DMS 273 (cell line): ENCODE measurements around the gene KAT6B.

Experiments used
- DNase-seq: peaks from one replicate; lab custom pipeline; 2025; ENCODE audit not compliant: unreplicated experiment; lab: John Stamatoyannopoulos, UW

The KAT6B gene

DNA sequence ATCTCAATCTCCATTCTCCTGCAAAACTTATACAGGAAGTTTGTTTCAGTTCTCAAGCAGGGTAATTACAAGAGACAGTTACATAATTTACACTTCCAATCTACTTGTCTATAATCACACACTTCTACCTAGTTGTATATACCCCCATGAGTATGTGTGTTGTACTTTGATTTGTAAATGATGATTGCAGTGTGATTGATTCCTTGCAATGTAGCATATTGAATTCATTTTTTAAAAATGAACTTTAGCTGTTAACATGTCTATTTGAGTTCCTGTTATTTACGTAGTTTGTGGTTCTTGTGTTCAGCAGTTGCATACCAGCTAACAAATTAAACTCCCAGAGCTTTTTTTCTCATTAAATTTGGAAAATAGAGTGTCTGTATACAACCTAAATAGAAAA lies 182.6 kb downstream of the KAT6B start:
- DNase-seq = no peak

- DNase-seq = no peak
Measured at GRCh38 chr10:75009426-75009825, 183.0 kb downstream of the KAT6B start.

DNA sequence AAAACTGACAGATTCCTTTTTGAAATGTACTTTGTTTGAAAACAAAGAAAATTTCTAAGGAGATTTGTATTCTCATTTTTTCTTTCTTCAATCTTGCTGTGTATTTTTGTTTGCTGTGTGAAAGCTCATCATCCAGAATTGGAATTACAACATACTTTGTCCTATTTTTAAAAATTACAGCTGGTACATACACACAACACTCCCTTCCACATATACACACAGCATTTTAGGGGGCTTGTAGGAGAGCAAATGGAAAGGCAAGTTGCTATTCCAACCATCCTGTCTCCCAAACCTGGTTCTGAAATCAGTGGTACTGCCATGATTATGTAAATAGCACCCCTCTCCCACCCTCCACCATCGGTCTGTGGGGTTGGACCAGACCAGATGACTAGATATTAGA lies 184.0 kb downstream of the KAT6B start:
- DNase-seq = no peak

- DNase-seq = no peak
Measured at GRCh38 chr10:75011221-75011620, 184.8 kb downstream of the KAT6B start.

- no peak for DNase-seq
Measured at GRCh38 chr10:75012471-75012870, 186.1 kb downstream of the KAT6B start.

GRCh38 chr10:75013007-75013406 lies 186.6 kb downstream of the KAT6B start:
- no peak for DNase-seq

DNA sequence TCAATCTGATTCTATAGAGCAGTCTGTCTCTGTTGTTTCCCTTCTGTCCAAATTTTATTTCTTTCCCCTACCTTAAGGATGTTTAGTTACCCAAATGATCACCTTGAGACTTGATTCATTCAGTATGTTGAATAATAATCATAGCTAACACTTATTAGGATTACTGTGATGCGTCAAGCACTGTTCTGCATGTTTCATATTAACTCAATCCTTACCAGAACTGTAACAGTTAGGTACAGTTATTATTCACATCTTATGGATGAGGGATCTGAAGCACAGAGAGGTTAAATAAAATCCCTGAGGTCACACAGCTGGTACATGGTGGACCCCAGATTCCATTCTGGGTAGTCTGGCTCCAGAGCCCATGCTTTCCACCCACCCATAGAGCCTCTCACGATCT lies 187.1 kb downstream of the KAT6B start:
- no peak for DNase-seq

DNA sequence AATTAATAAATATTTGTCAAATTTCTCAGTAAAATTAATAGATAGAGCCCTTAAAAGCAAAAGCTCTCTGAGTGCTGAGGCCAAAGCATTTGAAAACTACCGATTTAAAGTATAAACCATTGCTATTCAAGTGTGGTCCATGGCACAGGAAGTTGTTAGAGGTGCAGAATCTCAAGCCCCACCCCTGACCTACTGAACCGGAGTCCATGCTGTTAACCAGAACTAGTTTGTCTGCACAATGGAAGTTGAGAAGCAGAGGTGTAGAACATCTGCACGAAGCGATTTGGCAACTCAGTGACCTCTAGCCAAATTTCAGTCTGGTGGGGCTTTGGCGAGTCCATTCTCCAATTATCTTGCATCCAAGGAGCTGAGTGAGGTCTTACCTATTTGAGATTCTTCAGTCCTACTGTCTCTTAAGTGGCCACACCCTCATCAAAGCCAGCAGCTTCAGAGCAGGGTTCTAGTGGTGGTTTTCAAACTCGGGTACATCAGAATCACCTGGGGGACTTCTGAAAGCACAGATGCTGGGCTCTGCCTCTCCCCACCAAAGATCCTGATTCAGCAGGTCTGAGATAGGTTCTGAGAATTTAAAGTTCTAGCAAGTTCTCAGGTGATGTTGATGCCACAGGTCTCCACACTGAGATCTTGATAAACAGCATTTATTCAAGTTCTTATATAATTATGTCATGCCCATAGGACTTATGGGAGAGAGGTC lies 188.3 kb downstream of the KAT6B start:
- DNase-seq = no peak

GRCh38 chr10:75015442-75015841 lies 189.0 kb downstream of the KAT6B start:
- no peak for DNase-seq

GRCh38 chr10:75016325-75016724 lies 189.9 kb downstream of the KAT6B start:
- DNase-seq = no peak

- no peak for DNase-seq
Measured at GRCh38 chr10:75018251-75018650, 191.9 kb downstream of the KAT6B start.

DNA sequence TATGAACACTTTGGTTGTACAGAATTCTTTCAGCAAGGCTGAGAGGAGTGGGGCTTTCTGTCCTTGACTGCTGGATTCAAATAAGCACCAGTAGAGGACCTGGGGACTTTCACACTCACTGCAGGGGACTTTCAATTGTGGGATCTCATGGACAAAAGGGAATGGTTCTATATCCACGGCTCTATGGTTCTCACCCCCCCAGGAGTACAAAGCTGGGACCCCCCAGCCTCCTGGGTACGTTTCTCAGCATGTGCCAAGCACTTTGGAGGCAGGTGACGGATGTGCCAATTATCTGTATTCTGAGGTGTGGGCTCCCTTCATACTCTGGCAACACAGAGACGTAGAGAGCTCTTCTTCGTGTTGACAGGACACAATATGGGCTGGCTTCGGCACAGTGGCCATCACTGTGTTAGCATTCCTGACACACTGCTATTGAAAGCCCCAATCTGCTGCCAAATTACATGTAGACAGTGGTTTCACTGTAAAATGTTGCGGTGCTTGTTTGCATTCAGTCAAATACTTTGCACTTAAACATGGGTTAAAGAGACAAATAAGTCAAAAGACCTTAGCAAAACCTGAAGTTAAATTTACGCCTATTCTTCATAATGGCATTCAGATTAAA lies 192.4 kb downstream of the KAT6B start:
- no peak for DNase-seq

GRCh38 chr10:75019370-75019769 lies 193.0 kb downstream of the KAT6B start:
- peak; percentile 32 for DNase-seq

GRCh38 chr10:75020168-75020567 lies 193.8 kb downstream of the KAT6B start:
- no peak for DNase-seq

DNA sequence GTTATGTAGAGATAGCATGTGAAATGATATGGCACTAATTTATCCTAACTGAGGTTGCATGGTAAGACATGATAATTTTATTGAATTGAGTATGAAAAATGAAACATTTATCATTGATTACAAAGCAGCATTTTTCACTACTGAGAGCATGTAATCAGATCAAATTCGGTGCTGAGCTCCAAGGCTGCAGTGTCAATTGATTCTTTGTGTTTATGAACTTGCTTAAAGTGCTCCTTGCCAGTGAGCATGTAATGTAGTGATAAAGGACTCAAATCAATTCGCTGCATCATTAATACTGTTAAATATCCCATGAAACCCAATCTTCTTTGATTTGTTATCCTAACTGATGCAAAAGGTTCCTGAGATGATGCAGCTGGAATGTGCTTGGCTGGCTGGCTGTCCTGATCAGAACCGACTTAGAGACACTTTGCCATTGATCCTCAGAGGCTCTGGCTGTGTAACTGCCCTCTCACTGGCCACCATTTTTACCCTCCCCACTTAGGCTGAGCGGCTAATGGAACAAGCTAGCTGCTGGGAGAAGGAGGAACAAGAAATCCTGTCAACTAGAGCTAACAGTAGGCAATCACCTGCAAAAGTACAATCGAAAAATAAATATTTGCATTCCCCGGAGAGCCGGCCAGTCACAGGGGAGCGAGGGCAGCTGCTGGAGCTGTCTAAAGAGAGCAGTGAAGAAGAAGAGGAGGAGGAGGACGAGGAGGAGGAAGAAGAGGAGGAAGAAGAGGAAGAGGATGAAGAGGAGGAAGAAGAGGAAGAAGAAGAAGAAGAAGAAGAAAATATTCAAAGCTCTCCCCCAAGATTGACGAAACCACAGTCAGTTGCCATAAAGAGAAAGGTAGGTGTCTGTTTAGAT lies 195.2 kb downstream of the KAT6B start:
- no peak for DNase-seq

DNA sequence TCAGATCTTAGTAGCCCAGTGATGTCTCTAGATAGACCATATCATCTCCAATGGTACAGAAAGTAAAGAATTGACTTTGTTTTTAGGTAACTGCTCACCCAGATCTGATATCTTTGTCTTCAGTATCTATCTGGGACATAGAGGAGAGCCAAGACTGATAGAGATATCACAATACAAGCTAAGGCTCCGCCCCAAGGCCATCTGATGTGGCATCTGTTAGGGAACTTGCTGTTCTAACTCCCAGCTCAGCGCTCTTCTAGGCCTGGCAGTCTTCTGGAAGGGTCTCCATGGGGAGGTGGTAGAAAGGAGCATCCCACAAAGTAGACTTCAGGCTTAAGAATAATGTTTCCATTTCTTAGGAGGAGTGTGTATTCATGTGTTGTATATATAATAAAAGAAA lies 196.7 kb downstream of the KAT6B start:
- peak; percentile 23 for DNase-seq

GRCh38 chr10:75024971-75025523 lies 198.6 kb downstream of the KAT6B start:
- DNase-seq = no peak

DNA sequence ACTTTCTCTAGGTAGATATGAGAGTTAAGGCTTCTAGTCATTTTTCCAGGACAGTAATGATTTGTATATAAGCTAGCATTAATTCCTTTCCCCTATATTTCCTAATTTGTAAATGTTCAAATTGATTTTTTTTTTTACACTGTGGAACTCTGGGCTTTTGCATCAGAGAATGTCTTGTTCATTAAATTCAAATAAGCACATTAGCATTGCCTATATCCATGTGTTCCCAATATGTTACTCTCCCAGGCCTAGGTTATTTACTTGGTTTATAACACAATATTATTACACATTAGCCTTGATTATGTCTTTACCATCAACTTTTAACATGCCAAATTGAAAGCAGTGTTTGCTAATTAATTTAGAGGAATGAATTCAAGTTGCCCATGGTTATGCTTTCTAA lies 201.6 kb downstream of the KAT6B start:
- no peak for DNase-seq

DNA sequence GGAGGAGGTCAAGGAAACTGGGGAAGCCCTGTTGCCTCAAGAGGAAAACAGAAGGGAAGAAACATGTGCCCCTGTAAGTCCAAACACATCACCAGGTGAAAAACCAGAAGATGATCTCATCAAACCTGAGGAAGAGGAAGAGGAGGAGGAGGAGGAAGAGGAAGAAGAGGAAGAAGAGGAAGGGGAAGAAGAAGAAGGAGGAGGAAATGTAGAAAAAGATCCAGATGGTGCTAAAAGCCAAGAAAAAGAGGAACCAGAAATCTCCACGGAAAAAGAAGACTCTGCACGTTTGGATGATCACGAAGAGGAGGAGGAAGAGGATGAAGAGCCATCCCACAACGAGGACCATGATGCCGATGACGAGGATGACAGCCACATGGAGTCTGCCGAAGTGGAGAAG lies 202.3 kb downstream of the KAT6B start:
- no peak for DNase-seq

DNA sequence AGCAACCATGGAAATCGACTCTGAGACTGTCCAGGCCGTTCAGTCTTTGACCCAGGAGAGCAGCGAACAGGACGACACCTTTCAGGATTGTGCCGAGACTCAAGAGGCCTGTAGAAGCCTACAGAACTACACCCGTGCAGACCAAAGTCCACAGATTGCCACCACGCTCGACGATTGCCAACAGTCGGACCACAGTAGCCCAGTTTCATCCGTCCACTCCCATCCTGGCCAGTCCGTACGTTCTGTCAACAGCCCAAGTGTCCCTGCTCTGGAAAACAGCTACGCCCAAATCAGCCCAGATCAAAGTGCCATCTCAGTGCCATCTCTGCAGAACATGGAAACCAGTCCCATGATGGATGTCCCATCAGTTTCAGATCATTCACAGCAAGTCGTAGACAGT lies 203.0 kb downstream of the KAT6B start:
- no peak for DNase-seq

GRCh38 chr10:75029857-75030256 lies 203.5 kb downstream of the KAT6B start:
- peak; percentile 52 for DNase-seq

GRCh38 chr10:75030371-75030770 lies 204.0 kb downstream of the KAT6B start:
- DNase-seq = no peak
